Measurements from ENCODE around the gene EXT2.

Gene EXT2

DNA sequence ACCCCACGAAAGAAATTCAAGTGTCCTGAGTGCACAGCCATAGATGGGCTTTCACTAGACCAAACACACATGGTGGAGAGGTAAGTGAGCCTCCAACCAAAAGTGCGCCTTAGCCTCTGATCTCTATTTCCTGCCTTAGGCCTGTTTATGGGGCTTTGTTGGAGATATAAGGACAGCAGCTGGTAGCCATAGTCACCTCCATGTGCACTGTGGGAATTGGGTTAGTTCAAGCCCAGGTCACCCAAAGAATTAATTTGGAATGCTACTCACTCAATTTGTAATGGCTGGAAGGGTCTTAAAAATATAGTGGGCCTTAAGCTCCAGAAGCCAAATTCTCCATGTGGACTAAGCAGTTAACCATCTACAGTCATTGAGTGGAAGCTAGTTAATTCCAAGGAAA lies 140.8 kb downstream of the EXT2 start:
- TF ChIP-seq, protein P1, sequence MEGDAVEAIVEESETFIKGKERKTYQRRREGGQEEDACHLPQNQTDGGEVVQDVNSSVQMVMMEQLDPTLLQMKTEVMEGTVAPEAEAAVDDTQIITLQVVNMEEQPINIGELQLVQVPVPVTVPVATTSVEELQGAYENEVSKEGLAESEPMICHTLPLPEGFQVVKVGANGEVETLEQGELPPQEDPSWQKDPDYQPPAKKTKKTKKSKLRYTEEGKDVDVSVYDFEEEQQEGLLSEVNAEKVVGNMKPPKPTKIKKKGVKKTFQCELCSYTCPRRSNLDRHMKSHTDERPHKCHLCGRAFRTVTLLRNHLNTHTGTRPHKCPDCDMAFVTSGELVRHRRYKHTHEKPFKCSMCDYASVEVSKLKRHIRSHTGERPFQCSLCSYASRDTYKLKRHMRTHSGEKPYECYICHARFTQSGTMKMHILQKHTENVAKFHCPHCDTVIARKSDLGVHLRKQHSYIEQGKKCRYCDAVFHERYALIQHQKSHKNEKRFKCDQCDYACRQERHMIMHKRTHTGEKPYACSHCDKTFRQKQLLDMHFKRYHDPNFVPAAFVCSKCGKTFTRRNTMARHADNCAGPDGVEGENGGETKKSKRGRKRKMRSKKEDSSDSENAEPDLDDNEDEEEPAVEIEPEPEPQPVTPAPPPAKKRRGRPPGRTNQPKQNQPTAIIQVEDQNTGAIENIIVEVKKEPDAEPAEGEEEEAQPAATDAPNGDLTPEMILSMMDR (IDR thresholded peaks at IDR 0.05) = no peak
- TF ChIP-seq ZFX (IDR thresholded peaks at IDR 0.05; ENCODE audit: borderline replicate concordance) = no peak

DNA sequence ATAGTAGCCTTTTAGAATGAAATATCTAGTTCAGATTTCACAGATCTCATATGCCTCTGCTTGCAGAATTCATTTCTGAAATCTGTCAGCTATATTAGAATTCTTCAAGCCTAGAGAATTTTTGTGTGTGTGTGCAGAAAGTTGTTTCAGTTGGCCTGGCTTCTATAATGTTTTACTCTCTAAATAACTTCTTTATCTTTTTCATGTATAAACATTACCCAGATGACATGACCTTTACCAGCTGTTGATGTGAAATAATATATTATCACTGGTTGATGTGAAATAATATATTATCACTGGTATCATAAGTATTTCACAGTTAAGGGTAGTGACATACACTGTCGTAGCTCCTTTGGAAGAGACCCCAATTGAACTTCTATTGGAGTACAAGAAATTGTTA lies 141.7 kb downstream of the EXT2 start:
- TF ChIP-seq, protein P1 (IDR thresholded peaks at IDR 0.05) = no peak
- no peak for TF ChIP-seq ZFX (IDR thresholded peaks at IDR 0.05; ENCODE audit: borderline replicate concordance)
- no peak overlapping the region for H3K27ac ChIP-seq

More for the DNA sequence above, 140.8 kb downstream of the EXT2 start:
- H3K27ac ChIP-seq = no peak overlapping the region

DNA sequence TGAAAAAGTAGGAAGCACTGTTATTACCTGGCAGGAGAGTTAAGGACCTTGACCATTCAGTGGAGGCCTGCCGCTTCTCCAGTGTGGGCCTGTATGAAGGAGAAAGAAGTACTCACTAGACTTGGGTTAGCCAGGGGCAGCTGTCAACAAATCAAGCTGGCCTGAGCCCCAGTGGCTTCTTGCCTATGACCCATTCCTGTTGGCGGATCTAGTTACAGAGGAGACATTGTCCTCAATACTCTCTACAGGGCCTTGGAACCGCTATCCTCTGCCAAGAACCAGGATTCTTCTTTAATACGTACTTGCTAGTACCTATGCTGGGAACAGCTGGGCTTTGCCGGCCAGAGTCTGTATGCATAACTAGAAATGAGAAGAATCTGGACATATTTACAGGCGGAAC lies 146.4 kb downstream of the EXT2 start:
- no peak overlapping the region for H3K27ac ChIP-seq
- TF ChIP-seq, protein P1 (IDR thresholded peaks at IDR 0.05) = no peak
- no peak for TF ChIP-seq ZFX (IDR thresholded peaks at IDR 0.05; ENCODE audit: borderline replicate concordance)

DNA sequence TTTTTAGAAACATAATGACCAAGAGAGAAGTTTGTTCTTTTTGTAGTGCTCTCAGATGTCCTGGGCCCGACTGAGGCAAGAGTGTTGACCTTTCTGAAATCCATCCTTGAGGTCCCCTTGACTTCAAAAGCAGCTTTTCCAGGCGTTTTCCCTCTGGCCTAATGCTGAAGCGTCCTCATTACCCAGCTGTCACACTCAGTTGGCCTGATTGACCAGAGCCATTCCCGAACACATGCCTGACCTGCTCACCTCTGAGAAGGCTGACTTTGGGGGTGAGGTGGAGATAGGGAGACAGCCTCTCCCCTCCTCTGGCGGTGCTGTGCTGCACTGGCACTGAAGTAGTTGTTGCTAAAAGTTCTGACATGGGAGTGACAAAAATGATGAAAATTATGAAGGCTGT lies 147.6 kb downstream of the EXT2 start:
- no peak overlapping the region for H3K27ac ChIP-seq
- TF ChIP-seq, protein P1 (IDR thresholded peaks at IDR 0.05) = no peak
- no peak for TF ChIP-seq ZFX (IDR thresholded peaks at IDR 0.05; ENCODE audit: borderline replicate concordance)

DNA sequence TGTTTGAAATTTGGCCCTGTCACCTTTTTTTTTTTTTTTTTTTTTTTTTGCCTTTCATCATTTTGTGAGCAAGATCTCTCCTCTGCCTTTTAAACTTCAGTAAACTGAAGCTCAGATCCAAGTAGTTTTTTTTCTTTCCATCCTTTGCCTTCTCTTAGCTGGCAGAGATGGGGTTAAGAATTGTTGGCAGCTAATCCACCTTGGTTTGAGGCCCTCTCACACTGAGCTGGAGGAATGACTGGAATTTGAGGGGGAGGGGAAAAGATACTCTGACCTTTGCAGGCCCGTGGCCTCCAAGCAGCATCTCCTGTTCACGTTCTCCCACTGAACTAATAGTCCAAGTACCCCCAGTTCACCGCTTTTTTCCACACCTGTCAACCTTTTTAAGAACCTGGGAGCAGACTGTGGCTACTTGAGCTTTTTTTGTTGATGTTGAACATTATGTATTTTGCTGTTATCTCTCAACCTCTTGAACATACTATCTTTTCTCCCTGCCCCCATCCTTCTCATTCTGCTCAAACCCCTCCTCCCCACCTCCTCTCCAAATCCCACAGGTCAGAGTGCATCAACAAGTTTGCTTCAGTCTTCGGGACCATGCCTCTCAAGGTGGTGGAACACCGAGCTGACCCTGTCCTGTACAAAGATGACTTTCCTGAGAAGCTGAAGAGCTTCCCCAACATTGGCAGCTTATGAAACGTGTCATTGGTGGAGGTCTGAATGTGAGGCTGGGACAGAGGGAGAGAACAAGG lies 148.3 kb downstream of the EXT2 start:
- H3K27ac ChIP-seq = no peak overlapping the region
- TF ChIP-seq, protein P1 (IDR thresholded peaks at IDR 0.05) = no peak
- TF ChIP-seq ZFX (IDR thresholded peaks at IDR 0.05; ENCODE audit: borderline replicate concordance) = no peak

DNA sequence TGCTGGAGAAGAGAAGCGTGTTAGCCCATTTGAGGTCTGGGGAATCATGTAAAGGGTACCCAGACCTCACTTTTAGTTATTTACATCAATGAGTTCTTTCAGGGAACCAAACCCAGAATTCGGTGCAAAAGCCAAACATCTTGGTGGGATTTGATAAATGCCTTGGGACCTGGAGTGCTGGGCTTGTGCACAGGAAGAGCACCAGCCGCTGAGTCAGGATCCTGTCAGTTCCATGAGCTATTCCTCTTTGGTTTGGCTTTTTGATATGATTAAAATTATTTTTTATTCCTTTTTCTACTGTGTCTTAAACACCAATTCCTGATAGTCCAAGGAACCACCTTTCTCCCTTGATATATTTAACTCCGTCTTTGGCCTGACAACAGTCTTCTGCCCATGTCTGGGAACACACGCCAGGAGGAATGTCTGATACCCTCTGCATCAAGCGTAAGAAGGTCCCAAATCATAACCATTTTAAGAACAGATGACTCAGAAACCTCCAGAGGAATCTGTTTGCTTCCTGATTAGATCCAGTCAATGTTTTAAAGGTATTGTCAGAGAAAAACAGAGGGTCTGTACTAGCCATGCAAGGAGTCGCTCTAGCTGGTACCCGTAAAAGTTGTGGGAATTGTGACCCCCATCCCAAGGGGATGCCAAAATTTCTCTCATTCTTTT lies 149.3 kb downstream of the EXT2 start:
- TF ChIP-seq, protein P1 (IDR thresholded peaks at IDR 0.05) = no peak
- TF ChIP-seq ZFX (IDR thresholded peaks at IDR 0.05; ENCODE audit: borderline replicate concordance) = no peak
- H3K27ac ChIP-seq = no peak overlapping the region

DNA sequence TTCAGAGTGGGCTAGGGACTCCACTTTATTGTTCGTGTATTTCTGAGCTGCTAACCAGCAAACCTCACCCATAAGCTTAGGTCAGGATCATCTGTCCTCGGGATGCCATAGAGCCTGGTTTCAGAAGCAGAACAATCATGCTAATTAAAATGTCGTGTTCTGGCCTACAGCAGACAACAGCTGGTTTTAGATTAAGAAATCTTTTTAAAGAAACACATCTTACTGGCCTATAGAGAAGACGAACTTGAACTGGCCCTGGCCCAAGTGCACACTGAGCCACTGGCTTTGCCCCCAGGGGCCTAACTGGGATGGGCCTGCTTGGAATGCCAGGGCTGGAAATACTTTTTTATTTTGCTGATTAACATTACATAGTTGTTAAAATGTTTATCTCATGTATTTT lies 151.2 kb downstream of the EXT2 start:
- no peak overlapping the region for H3K27ac ChIP-seq
- no peak for TF ChIP-seq ZFX (IDR thresholded peaks at IDR 0.05; ENCODE audit: borderline replicate concordance)
- TF ChIP-seq, protein P1 (IDR thresholded peaks at IDR 0.05) = no peak

Data from 22Rv1 (cell line).